ENCODE measurements around the gene TAF9.
"Not testable (repeated sequence)": the region's sequence is repeated elsewhere in the genome, so short reads cannot be mapped to it uniquely, and the experiment has no call there.

The TAF9 gene

GRCh38 chr5:69335341-69335935, 33.9 kb downstream of the TAF9 start:
- DNase-seq, result no peak

GRCh38 chr5:69334793-69335268, 34.5 kb downstream of the TAF9 start:
- DNase-seq, result peak; percentile 81

GRCh38 chr5:69333668-69334315, 35.5 kb downstream of the TAF9 start:
- not testable (repeated sequence) for DNase-seq

- no peak for DNase-seq
Measured at GRCh38 chr5:69331528-69332445, 37.5 kb downstream of the TAF9 start.

- no peak for DNase-seq
Measured at GRCh38 chr5:69329905-69330489, 39.3 kb downstream of the TAF9 start.

- no peak for DNase-seq
Measured at GRCh38 chr5:69326365-69326764, 43.0 kb downstream of the TAF9 start.

GRCh38 chr5:69317391-69317790, 51.9 kb downstream of the TAF9 start:
- no peak for DNase-seq

- no peak for DNase-seq
Measured at GRCh38 chr5:69315972-69316371, 53.3 kb downstream of the TAF9 start.
